Measurements from ENCODE around the gene PNMA8A.

The PNMA8A gene

DNA sequence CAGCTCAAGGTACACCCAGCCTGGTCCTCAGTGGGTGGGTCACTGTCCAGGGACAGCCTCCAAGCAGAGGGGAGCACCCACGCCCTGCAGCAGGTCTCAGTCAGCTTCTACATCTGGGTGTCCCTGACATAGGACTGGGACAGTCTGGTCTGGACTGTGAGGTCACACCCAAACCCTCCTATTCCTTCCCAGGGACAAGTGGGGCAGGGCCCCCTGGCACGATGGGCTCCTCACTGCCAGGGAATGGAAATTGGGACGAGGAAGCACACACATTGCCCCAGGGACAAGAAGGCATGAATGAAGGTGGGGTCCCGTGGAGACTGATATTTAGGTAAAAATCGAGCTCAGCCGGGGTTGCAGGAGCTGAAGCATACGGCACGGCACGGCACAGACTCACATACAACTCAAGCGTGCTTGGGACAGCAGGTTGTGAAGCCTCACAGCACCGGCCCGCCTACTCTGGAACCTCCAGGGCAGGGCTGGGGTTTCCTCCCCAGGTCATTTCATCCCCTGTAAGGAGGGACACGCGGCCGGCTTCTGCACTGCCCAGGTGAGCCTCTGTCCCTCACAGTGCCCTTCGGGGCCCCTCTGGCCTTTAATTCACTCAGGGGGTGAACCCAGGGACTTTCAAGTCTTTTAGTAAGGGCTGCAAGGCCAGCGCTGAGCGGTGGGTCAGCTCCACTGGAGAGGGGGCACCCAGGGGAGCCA, 20.8 kb upstream of the PNMA8A start:
- DNase-seq, result no peak

GRCh38 chr19:46490774-46491173, 19.4 kb upstream of the PNMA8A start:
- DNase-seq, result no peak

DNA sequence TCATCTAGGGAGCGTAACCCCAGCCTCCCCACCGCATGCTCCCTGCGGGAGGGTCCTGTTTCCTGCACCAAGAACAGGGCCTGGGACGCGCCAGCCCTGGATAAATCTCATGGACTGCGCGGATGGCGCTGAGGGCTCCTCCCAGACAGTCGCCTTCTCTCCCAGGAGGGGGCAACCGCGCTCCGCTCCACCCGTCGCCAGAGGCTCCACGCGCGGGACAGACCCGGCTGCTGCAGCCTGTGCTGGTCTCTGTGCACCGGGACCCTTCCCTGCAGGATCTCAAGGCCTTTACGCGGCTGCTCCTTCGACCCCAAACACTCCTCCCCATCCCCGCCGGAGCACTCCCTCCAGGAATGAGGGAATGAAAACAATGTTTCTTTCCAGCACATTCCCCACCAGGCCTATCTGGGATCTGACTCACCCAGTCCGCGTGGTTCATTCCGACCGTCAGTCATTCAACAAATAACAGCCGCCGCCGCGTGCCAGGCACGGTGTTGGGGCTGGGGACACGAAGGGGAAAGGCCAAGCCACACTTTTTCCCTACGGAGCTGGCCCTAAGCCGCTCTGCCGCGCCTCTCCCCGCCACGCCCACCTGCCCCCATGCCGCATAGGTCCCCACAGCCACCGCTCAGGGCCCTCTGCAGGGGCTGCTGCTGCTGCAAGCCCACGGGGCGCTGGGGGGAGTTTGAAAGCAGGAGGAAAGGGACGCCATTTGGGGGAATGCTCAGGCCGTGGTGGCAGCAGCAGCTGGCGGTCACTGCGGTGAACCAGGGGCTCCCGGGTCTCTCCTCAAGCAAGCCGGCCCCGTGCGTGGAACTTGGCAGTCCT, 18.3 kb upstream of the PNMA8A start:
- DNase-seq, result no peak

- no peak for DNase-seq
Measured at GRCh38 chr19:46488551-46488950, 17.2 kb upstream of the PNMA8A start.

DNA sequence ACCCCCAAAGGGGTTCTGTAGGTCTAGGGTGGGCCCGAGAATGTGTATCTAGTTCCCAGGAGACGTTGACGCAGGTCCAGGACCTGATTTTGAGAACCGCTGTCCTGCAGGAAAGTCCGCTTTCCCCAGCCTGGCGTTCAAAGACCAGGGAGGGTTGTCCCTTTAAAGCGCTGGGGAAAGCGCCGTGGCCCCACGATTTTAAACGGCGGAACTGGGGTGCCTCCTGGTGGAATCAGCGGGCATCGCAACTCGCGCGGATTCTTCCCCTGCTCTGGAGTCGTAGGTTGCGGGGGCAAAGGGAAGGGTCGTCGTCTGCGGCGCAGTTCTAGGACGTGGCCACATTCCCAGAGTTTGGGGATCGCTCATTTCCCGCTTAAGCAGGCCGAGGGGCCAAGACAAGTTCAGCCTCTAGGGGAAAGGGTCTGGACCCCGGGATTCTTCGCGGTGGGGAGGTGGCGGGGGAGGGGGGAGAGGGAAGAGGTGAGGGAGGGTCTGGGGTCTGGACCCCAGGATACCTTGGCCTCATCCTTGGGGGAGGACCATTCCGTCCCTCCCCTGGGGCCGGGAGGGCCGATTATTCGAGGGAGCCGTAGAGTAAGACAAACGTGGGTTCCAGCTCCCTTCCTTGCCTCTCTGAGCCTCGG, 16.6 kb upstream of the PNMA8A start:
- DNase-seq, result peak; percentile 44 to 85

GRCh38 chr19:46487178-46487801, 15.9 kb upstream of the PNMA8A start:
- no peak for DNase-seq

- no peak for DNase-seq
Measured at GRCh38 chr19:46486358-46486757, 15.0 kb upstream of the PNMA8A start.

DNA sequence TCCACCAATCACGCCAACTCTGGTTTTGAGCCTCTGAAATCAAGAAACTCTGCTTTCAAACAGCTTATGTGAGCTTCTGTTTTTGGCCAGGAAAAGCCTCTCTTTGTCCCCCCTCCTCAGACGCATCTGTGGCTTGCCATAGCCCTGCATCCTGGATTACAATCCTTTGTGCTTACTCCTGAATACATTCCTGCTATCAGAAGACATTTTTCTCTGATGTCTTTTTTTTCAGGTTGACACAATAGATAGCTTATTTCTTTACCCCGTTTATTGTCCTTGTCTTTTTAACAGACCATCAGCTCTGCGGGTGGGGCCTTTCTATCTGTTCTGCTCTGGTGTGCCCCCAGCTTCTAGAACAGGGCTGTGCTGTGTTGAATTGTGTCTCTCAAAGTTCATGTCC, 13.3 kb upstream of the PNMA8A start:
- no peak for DNase-seq

DNA sequence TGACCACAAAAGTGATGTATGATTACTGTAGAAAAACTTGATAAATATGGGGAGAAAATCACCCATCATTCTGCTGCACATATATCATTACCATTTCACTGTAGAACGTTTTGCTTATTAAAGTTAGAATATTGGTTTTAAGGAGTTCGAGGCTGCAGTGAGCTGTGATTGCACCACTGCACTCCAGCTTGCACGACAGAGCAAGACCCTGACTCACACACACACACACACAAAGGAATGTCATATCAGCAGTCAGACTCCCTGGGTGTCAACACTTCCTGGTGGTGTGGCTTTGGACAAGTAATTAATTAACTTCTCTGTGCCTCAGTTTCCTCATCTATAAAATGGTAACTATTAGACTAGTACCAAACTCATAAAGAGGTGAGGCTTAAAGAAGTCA, 11.3 kb upstream of the PNMA8A start:
- no peak for DNase-seq

DNA sequence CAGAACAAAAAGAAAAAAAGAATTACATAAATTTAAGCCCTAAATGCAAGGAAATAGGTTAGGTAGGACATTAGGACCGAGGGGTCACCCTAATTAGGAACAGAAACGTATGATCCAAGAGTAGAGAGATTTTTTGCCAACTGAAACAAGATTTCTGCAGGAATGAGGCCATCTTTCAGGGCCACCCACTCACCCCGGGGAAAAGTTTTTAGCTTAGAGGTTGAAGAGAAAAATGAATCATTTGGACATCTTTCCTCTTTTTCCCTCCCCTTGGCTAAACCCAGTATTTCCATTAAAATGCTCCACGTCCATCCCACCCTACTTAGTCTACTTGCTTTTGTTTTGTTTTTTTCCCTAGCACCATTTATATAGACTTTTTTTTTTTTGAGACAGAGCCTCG, 10.6 kb upstream of the PNMA8A start:
- no peak for DNase-seq

DNA sequence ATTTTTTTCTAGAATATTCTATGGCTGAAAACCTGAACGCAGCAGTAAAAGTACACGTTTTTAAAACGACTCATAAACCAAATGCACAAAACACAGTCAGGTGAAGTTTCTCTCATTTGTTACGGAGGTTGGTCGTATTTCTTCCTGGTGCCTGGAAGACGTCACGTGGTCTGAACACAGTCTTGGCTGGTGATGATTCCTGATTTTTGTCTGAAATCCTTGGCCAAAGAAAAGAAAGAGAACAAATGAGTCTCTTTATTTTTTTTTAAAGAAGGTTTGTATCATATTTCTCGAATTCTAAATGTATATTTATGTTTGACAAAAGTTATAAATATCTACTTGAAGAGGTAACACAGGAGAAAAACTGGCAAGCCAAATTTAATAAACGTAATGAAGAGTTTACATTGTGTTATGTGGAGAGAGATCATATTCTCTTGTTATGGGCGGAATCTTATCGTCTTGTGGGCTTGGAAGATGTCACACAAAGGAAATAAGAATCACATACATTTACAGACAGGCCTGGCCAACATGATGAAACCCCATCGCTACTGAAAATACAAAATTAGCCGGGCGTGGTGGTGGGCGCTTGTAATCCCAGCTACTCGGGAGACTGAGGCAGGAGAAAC, 10.0 kb upstream of the PNMA8A start:
- DNase-seq, result no peak

- DNase-seq, result no peak
Measured at GRCh38 chr19:46480415-46480814, 9.1 kb upstream of the PNMA8A start.

- peak in 1 of 2 experiments; percentile 27 for DNase-seq
Measured at GRCh38 chr19:46478356-46478986, 7.1 kb upstream of the PNMA8A start.

DNA sequence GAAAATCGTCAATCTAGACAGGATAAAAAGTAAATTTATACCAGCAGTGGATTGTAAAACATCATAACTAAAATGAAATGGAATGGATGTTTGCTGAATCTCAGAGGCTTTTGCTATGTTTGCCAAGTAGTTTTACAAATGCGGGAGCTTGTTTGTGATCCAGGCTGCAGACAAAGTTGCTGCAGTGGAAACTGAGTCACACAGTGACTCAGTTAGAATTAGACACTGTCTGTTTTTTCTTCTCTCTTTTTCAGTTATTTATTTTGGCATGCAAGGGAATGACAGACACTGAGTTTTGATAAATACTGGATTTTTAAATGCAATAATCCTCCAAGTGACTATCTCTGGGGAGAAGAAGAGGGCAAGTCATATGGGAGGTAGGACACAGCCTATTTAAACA, 4.6 kb upstream of the PNMA8A start:
- DNase-seq, result no peak

DNA sequence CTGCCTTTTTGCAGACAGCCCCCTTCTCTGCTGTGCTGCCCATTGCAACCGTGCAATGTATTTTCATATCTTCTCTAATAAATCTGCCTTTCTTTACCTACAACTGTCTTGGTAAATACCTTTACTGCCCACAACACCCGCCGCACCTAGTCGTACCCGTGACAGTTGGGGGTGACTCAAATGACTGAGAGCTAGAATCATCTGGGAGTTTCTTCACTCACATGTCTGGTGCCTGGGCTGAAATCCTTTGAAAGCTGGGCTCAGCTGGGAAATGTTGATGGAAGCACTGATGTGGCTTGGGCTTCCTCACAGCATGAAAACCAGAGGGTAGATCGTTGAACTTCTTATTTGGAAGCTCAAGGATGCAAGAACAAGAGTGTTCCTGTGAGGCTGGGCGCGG, 2.8 kb upstream of the PNMA8A start:
- DNase-seq, result no peak

DNA sequence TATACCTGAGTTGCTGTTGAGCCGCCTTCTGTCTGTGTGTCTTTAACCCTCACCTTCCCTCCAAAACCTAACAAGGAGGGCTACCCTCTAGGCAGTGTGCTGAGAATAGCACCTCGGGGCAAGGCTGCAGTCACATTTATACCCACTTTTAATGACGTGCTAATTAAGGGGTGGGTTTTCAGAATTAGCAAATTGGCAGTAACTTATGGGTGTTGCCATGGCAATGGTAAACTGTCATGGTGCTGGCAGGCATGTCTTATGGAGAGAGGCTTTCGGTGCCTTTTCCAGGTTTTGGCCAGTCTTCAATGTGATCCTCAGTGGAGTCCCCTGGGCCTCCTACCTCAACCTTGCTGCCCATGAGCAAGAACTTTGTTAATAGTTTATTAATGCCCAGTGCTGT, 1.2 kb upstream of the PNMA8A start:
- DNase-seq, result no peak

- DNase-seq, result no peak
Measured at GRCh38 chr19:46471811-46472543, 614 bp upstream of the PNMA8A start.

DNA sequence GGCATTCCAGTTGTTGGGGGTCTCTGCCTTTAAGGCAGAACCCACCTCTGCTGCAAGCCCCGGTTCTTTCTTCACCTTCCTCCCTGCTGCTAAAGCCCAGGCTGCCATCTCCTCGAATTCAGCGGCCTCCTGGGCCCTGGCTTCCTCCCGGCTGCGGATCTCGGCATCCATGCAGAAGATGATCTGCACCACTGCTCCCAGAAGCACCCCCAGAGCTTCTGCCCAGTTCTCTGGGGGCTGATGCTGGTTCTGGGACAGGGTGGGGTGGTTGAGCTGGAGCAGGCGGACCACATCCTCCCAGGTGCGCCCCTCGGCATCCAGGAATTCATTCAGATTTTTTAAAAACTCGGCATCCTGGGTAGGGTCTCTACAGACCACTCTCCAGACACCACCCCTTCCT, 987 bp downstream of the PNMA8A start:
- DNase-seq, result no peak

- no peak for DNase-seq
Measured at GRCh38 chr19:46469541-46470185, 1.7 kb downstream of the PNMA8A start.

- DNase-seq, result no peak
Measured at GRCh38 chr19:46466536-46467196, 4.7 kb downstream of the PNMA8A start.

GRCh38 chr19:46463516-46463915, 7.8 kb downstream of the PNMA8A start:
- DNase-seq, result no peak

Data from NCI-H446 (cell line).